Measurements from ENCODE around the gene HHATL.
A peak's percentile ranks its signal among the peaks of the same experiment; 100 is the strongest.

The HHATL gene

DNA sequence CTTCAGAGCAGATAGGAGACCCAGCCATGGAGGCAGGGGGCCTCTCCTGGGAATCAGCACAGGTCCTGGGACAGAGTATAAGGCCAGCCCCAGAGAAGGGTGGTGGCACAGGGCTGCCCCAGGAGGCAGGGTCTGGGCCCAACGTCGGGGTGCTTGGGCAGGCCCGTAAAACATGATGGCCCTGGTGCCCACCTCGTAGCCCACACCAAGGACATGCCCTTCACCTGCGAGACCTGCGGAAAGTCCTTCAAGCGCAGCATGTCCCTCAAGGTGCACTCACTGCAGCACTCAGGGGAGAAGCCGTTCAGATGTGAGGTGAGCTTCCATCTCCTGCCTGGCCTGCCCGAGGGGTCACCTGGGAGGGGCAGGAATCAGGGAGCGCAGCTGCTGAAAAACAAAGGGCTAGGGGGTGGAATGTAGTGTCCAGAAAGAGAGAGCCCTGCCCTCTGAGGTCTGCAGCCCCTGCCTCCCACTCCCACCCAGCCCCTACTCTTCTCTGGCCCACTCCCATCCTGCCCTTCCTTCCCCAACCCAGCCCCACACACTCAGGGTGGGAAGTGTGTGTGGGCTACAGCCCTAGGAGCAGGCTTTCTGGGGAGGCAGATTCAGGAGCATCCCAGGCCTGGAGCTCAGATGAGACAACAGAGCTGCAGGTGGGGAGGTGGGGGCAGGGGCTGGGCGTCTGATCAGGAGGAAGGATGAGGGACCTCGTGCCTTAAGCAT, 39.6 kb downstream of the HHATL start:
- DNase-seq: no peak

GRCh38 chr3:42662037-42662812, 40.4 kb downstream of the HHATL start:
- no peak for DNase-seq

DNA sequence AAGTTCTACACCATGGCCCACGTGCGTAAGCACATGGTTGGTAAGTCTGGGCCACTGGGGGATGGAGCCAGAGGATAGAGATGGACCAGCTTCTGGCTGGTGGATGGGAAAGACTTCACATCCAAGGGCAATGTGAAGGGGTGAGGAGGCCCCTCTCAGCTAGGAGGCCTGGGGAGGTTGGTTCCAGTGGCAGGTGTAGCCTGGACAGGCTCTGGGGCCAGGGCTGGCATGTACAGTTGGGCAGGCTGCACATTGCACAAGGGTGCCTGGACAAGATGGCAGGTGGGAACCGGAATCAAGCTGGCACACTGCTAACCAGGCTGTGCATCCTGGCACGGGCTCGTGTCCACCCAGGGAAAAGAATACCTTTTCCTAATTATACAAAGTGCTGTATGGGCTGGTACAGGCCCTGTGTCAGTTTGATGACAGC, 41.0 kb downstream of the HHATL start:
- no peak for DNase-seq

- DNase-seq: no peak
These were observed 41.7 kb downstream of the HHATL start for GRCh38 chr3:42660898-42661297.

DNA sequence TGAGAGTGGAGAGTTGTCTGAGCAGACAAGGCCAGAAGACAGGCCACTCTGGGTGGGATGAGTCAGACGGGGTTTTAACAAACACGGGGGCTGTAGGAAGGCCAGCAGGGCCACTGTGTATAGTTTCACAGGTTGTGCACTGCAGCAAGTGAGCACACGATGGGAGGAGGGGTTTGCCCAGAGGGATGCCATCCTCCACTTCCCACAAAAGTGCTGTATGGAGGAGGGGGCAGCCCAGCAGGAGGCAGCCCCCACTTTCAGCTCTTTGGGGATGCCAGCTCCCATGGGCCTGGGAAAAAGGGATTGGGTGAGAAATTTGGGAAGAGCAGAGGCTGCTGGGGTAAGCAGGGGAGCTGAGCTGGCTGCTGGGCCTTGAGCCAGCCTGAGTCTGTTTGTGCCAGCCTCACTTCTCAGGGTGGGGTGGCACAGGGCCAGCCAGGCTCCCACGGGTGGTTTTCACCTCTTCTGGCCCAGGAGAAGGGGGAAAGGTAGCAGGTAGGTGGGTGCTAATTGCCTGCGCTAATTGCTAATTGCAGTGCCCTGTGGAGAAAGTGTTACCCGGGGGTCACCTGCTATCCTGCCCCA, 42.4 kb downstream of the HHATL start:
- no peak for DNase-seq

- DNase-seq: no peak
These were observed 43.0 kb downstream of the HHATL start for GRCh38 chr3:42659451-42660130.

- no peak for DNase-seq
These were observed 43.7 kb downstream of the HHATL start for GRCh38 chr3:42658771-42659390.

GRCh38 chr3:42658091-42658770, 44.4 kb downstream of the HHATL start:
- DNase-seq: no peak

- no peak for DNase-seq
These were observed 44.9 kb downstream of the HHATL start for GRCh38 chr3:42657675-42658074.

- DNase-seq: no peak
These were observed 45.7 kb downstream of the HHATL start for GRCh38 chr3:42656680-42657610.

- no peak for DNase-seq
These were observed 46.5 kb downstream of the HHATL start for GRCh38 chr3:42655980-42656679.

DNA sequence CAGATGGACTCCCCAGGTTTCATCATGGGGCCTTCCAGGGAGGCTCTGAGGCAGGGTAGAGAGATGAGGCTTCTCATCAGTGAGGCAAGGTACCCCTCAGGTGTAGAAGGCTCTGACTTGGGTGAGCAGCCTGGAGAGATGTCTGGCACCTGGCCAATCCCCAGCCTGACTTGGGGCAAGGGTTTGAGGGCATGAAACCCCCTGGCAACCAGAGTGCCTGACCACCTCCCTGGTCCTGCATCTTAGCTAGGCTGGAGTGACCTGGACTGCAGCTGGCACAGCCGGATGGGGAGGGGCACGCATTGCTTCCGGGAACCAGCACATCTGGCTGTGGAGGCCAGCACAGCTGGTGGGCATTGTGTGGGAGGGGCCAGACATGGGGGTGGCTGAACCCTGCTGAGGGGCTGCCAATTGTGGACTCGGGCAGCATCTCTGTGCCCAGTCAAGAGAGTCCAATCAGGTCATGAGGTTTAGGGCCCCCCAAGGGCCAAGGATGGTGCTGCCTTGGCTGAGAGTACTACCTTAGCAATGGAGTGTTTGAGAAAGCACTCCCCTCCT, 47.2 kb downstream of the HHATL start:
- no peak for DNase-seq

GRCh38 chr3:42654331-42655201, 48.0 kb downstream of the HHATL start:
- no peak for DNase-seq

- DNase-seq: peak in 1 of 2 donors; percentile 30
These were observed 48.9 kb downstream of the HHATL start, which contains the start of gene ZBTB47 for GRCh38 chr3:42653560-42654330. ZBTB47 (plus strand) TSS chr3:42653697; CDS start chr3:42658356, 4,659 bp downstream.

DNA sequence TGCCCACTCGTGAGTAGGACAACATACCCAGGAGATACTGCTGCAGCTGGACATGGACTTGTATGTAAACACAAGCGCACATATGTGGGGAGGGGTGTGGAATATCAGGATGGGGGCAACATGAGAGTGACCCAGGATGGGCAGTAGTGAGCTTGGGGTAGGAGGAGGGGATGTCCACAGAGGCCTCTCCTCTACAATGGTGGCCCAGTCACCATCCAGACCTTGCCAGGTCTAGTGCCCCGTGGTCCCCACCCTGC, 49.4 kb downstream of the HHATL start:
- DNase-seq: no peak

DNA sequence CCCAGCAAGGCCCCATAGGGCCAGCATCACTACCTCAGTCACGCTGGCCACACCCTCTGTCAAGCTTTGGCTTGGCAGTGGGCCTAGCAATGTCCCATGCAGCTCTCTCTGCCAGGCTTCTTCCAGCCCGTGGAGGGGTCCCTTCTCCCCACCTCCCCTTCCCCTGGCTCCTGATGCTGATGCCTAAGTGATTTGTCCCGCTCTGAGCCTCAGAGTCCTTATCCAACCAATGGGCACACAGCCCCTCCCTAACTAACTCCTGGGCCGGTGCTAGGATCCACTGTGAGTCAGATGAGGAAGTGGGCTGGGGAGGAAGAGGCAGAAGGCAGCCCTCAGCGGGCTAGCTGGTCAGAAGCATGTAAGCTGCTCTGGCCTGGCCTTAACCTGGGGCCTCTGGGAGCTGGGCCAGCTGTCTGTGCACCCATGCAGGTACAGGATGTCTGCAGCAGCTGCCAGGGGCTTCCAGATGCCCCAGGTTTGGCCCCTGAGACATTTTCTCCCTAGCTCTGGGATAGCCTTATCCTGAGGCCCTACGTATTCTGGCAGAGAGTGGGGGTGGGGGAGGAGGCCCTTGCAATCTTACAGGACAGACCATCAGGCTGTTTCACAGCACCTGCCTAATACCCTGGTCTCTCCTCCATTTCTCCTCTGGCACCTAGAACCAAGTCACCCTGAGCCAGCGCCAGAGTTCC, 49.8 kb downstream of the HHATL start:
- no peak for DNase-seq

GRCh38 chr3:42652251-42652610, 50.4 kb downstream of the HHATL start:
- DNase-seq: no peak

Data from stimulated activated CD4-positive, alpha-beta T cell treated with anti-CD3 and anti-CD28 coated beads, Interleukin-2, amount 100 ng/mL, for 24 hours (primary cell).